Breast epithelium (tissue), 4 donors: Measurements from ENCODE around the gene ZMIZ1. TPM values are rescaled to one million over a fixed set of nuclear protein-coding genes. Genes with fewer than 3 reads are reported as not detected.

Experiments
- DNase-seq, 2 donors: peaks; one replicate each; pipeline ENCODE4 v3.0.0-alpha.2; 2019; ENCODE audit warnings: low spot score in 2 of 2
- H3K27ac ChIP-seq, 2 donors: fragments of 200-600 bp; sonication (generic) in 1 of 2; one replicate each; pipeline ENCODE4 v1.5.1; 2016 to 2019; ENCODE audit warnings: mild to moderate bottlenecking in 1 of 2
- H3K27me3 ChIP-seq, 2 donors: fragments of 200-600 bp; sonication (generic) in 1 of 2; one replicate each; pipeline versions ENCODE4 v1.5.1 to v1.6.0; 2017 to 2019; ENCODE audit warnings: control low read depth in 1 of 2, mild to moderate bottlenecking in 1 of 2
- H3K36me3 ChIP-seq: fragments of 200-600 bp; one replicate; pipeline ENCODE4 v1.5.1; 2019
- H3K4me1 ChIP-seq, 2 donors: fragments of 200-600 bp; sonication (generic); one replicate each; pipeline ENCODE4 v1.5.1; 2016 to 2019; ENCODE audit warnings: control low read depth in 1 of 2
- H3K4me3 ChIP-seq, 3 donors: fragments of 200-600 bp; sonication (generic); 1 replicate in 2 of 3; 2 replicates in 1 of 3; pipeline ENCODE4 v1.5.1; 2016 to 2019; ENCODE audit warnings: mild to moderate bottlenecking in 3 of 3, moderate library complexity in 2 of 3
- H3K9me3 ChIP-seq, 2 donors: fragments of 200-600 bp; sonication (generic) in 1 of 2; one replicate each; pipeline ENCODE4 v1.5.1; 2016 to 2019; ENCODE audit warnings: control low read depth in 1 of 2
- CTCF ChIP-seq, 3 donors: fragments of 450-650 bp; IDR thresholded peaks; one replicate each; pipeline ENCODE4 v1.5.1; 2016 to 2017; ENCODE audit warnings: antibody characterized with exemption in 3 of 3, mild to moderate bottlenecking in 3 of 3, moderate library complexity in 3 of 3
- POLR2A ChIP-seq: fragments of 450-650 bp; IDR thresholded peaks from one replicate; pipeline ENCODE4 v1.6.1; 2016; ENCODE audit warnings: antibody characterized with exemption, mild to moderate bottlenecking, moderate library complexity
- POLR2AphosphoS5 ChIP-seq, 3 donors: sonication (generic); formaldehyde crosslinking; IDR thresholded peaks; one replicate each; pipeline ENCODE4 v1.6.1; 2017; ENCODE audit warnings: antibody characterized with exemption in 3 of 3
- intact Hi-C: fragments of 100-400 bp; cut with DNase I; formaldehyde crosslinking; loops from one replicate; pipeline ENCODE4 v1.15.1; 2023; ENCODE audit warnings: low total_unique reads
- total RNA-seq, 3 donors: library from RNA; depleted of rRNA; stranded (reverse); fragments of >200 nt; gene quantifications; one replicate each; pipeline ENCODE4 v1.1.0, GENCODE V29; 2016

The ZMIZ1 gene
- total RNA-seq, 3 donors from 2014 or later = 34.4 to 63.7 (median 39.8) TPM

GRCh38 chr10:79027147-79028055 is 41.4 kb upstream of the ZMIZ1 start:
- H3K9me3 ChIP-seq = no peaks in the 10 kb centered on the region
- no peaks in the 10 kb centered on the region for H3K36me3 ChIP-seq
- H3K4me3 ChIP-seq = no peak overlapping the region
- no peak for DNase-seq
- no peaks in the 10 kb centered on the region for H3K27me3 ChIP-seq
- no peak for TF ChIP-seq CTCF (IDR thresholded peaks at IDR 0.05)
- no peak for TF ChIP-seq POLR2A
- TF ChIP-seq POLR2AphosphoS5 (IDR thresholded peaks at IDR 0.05) = no peak
- intact Hi-C loops = no loop called here
- no peak overlapping the region for H3K27ac ChIP-seq
- no peaks in the 10 kb centered on the region for H3K4me1 ChIP-seq

- H3K27ac ChIP-seq = no peak overlapping the region
- no peaks in the 10 kb centered on the region for H3K27me3 ChIP-seq
- no peak for DNase-seq
- no peak overlapping the region for H3K4me3 ChIP-seq
- H3K9me3 ChIP-seq = no peaks in the 10 kb centered on the region
- H3K36me3 ChIP-seq = no peaks in the 10 kb centered on the region
- intact Hi-C loops = no loop called here
- no peaks in the 10 kb centered on the region for H3K4me1 ChIP-seq
- TF ChIP-seq CTCF (IDR thresholded peaks at IDR 0.05) (no peak), POLR2AphosphoS5 (IDR thresholded peaks at IDR 0.05) (no peak), POLR2A (no peak)
These were observed 40.7 kb upstream of the ZMIZ1 start for GRCh38 chr10:79028056-79028430.

GRCh38 chr10:79028451-79029010 is 40.2 kb upstream of the ZMIZ1 start:
- no peaks in the 10 kb centered on the region for H3K27me3 ChIP-seq
- H3K4me1 ChIP-seq = no peaks in the 10 kb centered on the region
- H3K9me3 ChIP-seq = no peaks in the 10 kb centered on the region
- intact Hi-C loops = no loop called here
- no peak for DNase-seq
- H3K36me3 ChIP-seq = no peaks in the 10 kb centered on the region
- H3K27ac ChIP-seq = no peak overlapping the region
- TF ChIP-seq CTCF (IDR thresholded peaks at IDR 0.05) (no peak), POLR2A (no peak), POLR2AphosphoS5 (IDR thresholded peaks at IDR 0.05) (no peak)
- H3K4me3 ChIP-seq = no peak overlapping the region

GRCh38 chr10:79029478-79030390 is 39.0 kb upstream of the ZMIZ1 start:
- intact Hi-C loops = no loop called here
- TF ChIP-seq CTCF (IDR thresholded peaks at IDR 0.05) (no peak), POLR2A (no peak), POLR2AphosphoS5 (IDR thresholded peaks at IDR 0.05) (no peak)
- no peak overlapping the region for H3K4me3 ChIP-seq
- no peak for DNase-seq
- no peaks in the 10 kb centered on the region for H3K27me3 ChIP-seq
- no peak overlapping the region for H3K27ac ChIP-seq
- H3K9me3 ChIP-seq = no peaks in the 10 kb centered on the region
- H3K36me3 ChIP-seq = no peaks in the 10 kb centered on the region
- H3K4me1 ChIP-seq = no peaks in the 10 kb centered on the region
